GM12878 (cell line): Measurements from ENCODE around the gene KLK8. TPM values are rescaled to one million over a fixed set of nuclear protein-coding genes. Genes with fewer than 3 reads are reported as not detected.

Source experiments
- ATAC-seq: fragments of 200-7000 bp; cut with Tn5 transposase; 3 replicates; pipeline ENCODE4 v1.9.1; 2020; ENCODE audit warnings: mild to moderate bottlenecking, moderate library complexity
- BruUV-seq: library from RNA; stranded (reverse); fragments of 400-500 nt; replicated peaks from 2 replicates; lab custom pipeline; 2021; lab: Mats Ljungman, UMichigan
- CTCF ChIA-PET: fragments of 300-600 bp; sonication (Branson Sonifier 250); formaldehyde crosslinking; extraction: SDS; loops from one replicate; lab custom pipeline; 2021; ENCODE audit warnings: inconsistent platforms; lab: Yijun Ruan, JAX
- POLR2A ChIA-PET: fragments of 350-600 bp; formaldehyde crosslinking; extraction: SDS; loops from one replicate; lab custom pipeline; 2021; ENCODE audit warnings: inconsistent platforms; lab: Charles Lee
- RAD21 ChIA-PET: fragments of 300-600 bp; sonication (Branson Sonifier 250); formaldehyde crosslinking; loops from one replicate; lab custom pipeline; 2023; ENCODE audit warnings: antibody characterized with exemption; ENCODE audit not compliant: unreplicated experiment; lab: Charles Lee
- SMC1A ChIA-PET: fragments of 300-600 bp; sonication (Branson Sonifier 250); formaldehyde crosslinking; loops from one replicate; lab custom pipeline; 2023; ENCODE audit not compliant: unreplicated experiment, uncharacterized antibody; lab: Charles Lee
- DNase-seq: peaks from one replicate; pipeline ENCODE4 v3.0.0-alpha.2; 2011; ENCODE audit warnings: low read depth, low spot score
- FAIRE-seq: peaks from 3 replicates; lab custom pipeline; 2011; peaks lifted over from hg19 to GRCh38; lab: Jason Lieb, UNC
- H2AFZ ChIP-seq: 2 replicates; pipeline ENCODE4 v1.6.0; 2011; ENCODE audit warnings: low read depth, low read length, control low read depth; ENCODE audit not compliant: control insufficient read depth
- H3K27ac ChIP-seq: 2 replicates; pipeline ENCODE4 v1.5.1; 2011; ENCODE audit warnings: control low read depth; ENCODE audit not compliant: control insufficient read depth, insufficient read depth
- H3K27me3 ChIP-seq, 2 experiments: replicated peaks in 1 of 2; 2 replicates each; pipeline versions ENCODE4 v1.6.0 to v1.6.1; 2011; ENCODE audit warnings: low read length in 1 of 2; ENCODE audit not compliant: control insufficient read depth in 2 of 2, insufficient read depth in 2 of 2
- H3K36me3 ChIP-seq, 2 experiments: 2 replicates each; pipeline ENCODE4 v1.5.1; 2011; ENCODE audit warnings: low read length in 1 of 2; ENCODE audit not compliant: control insufficient read depth in 2 of 2, insufficient read depth in 2 of 2
- H3K4me1 ChIP-seq: 2 replicates; pipeline ENCODE4 v1.6.1; 2011; ENCODE audit warnings: mild to moderate bottlenecking, low read length, moderate library complexity, mixed read lengths; ENCODE audit not compliant: control insufficient read depth, insufficient read depth
- H3K4me2 ChIP-seq: 2 replicates; pipeline ENCODE4 v1.6.0; 2011; ENCODE audit warnings: control low read depth; ENCODE audit not compliant: control insufficient read depth, insufficient read depth
- H3K4me3 ChIP-seq: fragments of 200-600 bp; sonication (generic); 2 replicates; pipeline ENCODE4 v1.5.1; 2016
- H3K79me2 ChIP-seq: 2 replicates; pipeline ENCODE4 v1.6.0; 2011; ENCODE audit warnings: low read length; ENCODE audit not compliant: control insufficient read depth, insufficient read depth
- H3K9ac ChIP-seq: 2 replicates; pipeline ENCODE4 v1.8.0; 2011; ENCODE audit warnings: low read length, control low read depth, mixed read lengths; ENCODE audit not compliant: control insufficient read depth, insufficient read depth
- H3K9me3 ChIP-seq: replicated peaks from 3 replicates; pipeline ENCODE4 v1.5.1; 2011; ENCODE audit warnings: mild to moderate bottlenecking, low read length; ENCODE audit not compliant: control insufficient read depth, insufficient read depth
- H4K20me1 ChIP-seq: 2 replicates; pipeline ENCODE4 v1.6.0; 2011; ENCODE audit not compliant: control insufficient read depth, insufficient read depth
- ATF3 ChIP-seq: IDR thresholded peaks from 2 replicates; pipeline ENCODE4 v1.6.1; 2011; ENCODE audit warnings: low read depth, mild to moderate bottlenecking, low read length, moderate library complexity, borderline replicate concordance; ENCODE audit errors: extremely low read depth
- CREM ChIP-seq: IDR thresholded peaks from 2 replicates; pipeline ENCODE4 v1.6.1; 2014; ENCODE audit warnings: antibody characterized with exemption, low read depth
- E2F4 ChIP-seq: IDR thresholded peaks from 2 replicates; pipeline ENCODE4 v1.6.1; 2012; ENCODE audit warnings: low read depth, low read length, improper control_type of control experiment
- NFYA ChIP-seq: IDR thresholded peaks from 2 replicates; pipeline ENCODE4 v1.6.1; 2011; ENCODE audit warnings: low read depth, mild to moderate bottlenecking, low read length, improper control_type of control experiment, borderline replicate concordance
- PKNOX1 ChIP-seq: fragments of 450-650 bp; IDR thresholded peaks from 2 replicates; pipeline ENCODE4 v1.6.1; 2016; ENCODE audit warnings: mild to moderate bottlenecking
- POLR2AphosphoS2 ChIP-seq: IDR thresholded peaks from 2 replicates; pipeline ENCODE4 v1.6.1; 2011; ENCODE audit warnings: low read depth, mild to moderate bottlenecking, low read length, improper control_type of control experiment, moderate library complexity
- POLR2AphosphoS5 ChIP-seq: IDR thresholded peaks from 2 replicates; pipeline ENCODE4 v1.6.1; 2011; ENCODE audit warnings: mild to moderate bottlenecking, low read length, inconsistent platforms
- SIX5 ChIP-seq: IDR thresholded peaks from 2 replicates; pipeline ENCODE4 v1.6.1; 2011; ENCODE audit warnings: mild to moderate bottlenecking, low read depth, low read length, moderate library complexity; ENCODE audit not compliant: severe bottlenecking
- SPI1 ChIP-seq: IDR thresholded peaks from 2 replicates; pipeline ENCODE4 v1.6.1; 2011; ENCODE audit warnings: low read depth, mild to moderate bottlenecking, low read length, moderate library complexity, borderline replicate concordance; ENCODE audit not compliant: insufficient read depth
- SRF ChIP-seq, 2 experiments: IDR thresholded peaks; 2 replicates each; pipeline ENCODE4 v1.6.1; 2011; ENCODE audit warnings: low read depth in 2 of 2, low read length in 2 of 2, mild to moderate bottlenecking in 1 of 2, moderate library complexity in 1 of 2
- STAT3 ChIP-seq: IDR thresholded peaks from 2 replicates; pipeline ENCODE4 v1.6.1; 2011; ENCODE audit warnings: low read depth, low read length, improper control_type of control experiment
- SUPT20H ChIP-seq: IDR thresholded peaks from 2 replicates; pipeline ENCODE4 v1.6.1; 2011; ENCODE audit warnings: low read depth, mild to moderate bottlenecking, low read length, moderate library complexity, borderline replicate concordance; ENCODE audit not compliant: control insufficient read depth
- TCF12 ChIP-seq: IDR thresholded peaks from 2 replicates; pipeline ENCODE4 v1.6.1; 2011; ENCODE audit warnings: low read depth, mild to moderate bottlenecking, low read length
- YY1 ChIP-seq: IDR thresholded peaks from 2 replicates; pipeline ENCODE4 v1.6.1; 2011; ENCODE audit warnings: low read depth, mild to moderate bottlenecking, low read length
- ZBED1 ChIP-seq: IDR thresholded peaks from 2 replicates; pipeline ENCODE4 v1.6.1; 2016; ENCODE audit warnings: borderline replicate concordance
- ZBTB4 ChIP-seq: fragments of 450-650 bp; formaldehyde crosslinking; IDR thresholded peaks from 2 replicates; pipeline ENCODE4 v1.4.0; 2022; ENCODE audit warnings: mild to moderate bottlenecking, moderate library complexity
- ZNF384 ChIP-seq: IDR thresholded peaks from 2 replicates; pipeline ENCODE4 v1.6.1; 2012; ENCODE audit warnings: low read depth, mild to moderate bottlenecking, low read length, improper control_type of control experiment, borderline replicate concordance
- ZZZ3 ChIP-seq: IDR thresholded peaks from 2 replicates; pipeline ENCODE4 v1.6.1; 2011; ENCODE audit warnings: low read depth; ENCODE audit not compliant: control insufficient read depth, insufficient read length
- WGBS: methylation state at CpG from one replicate; pipeline ENCODE4 v1.1.6; 2016; ENCODE audit warnings: low lambda C conversion rate; ENCODE audit not compliant: insufficient replicate concordance, insufficient coverage; ENCODE audit errors: missing lambda C conversion rate; 5-methylcytosine and 5-hydroxymethylcytosine counted together
- in situ Hi-C: fragments of 300-500 bp; cut with MboI; formaldehyde crosslinking; loops from 9 replicates; pipeline ENCODE4 v1.14.3; 2018; ENCODE audit warnings: mixed read lengths
- intact Hi-C: fragments of 100-400 bp; cut with micrococcal nuclease; formaldehyde crosslinking; loops from one replicate; pipeline ENCODE4 v1.14.2; 2022; ENCODE audit not compliant: unreplicated experiment
- polyA plus RNA-seq, 11 experiments: library from polyadenylated mRNA; depleted of rRNA in 4 of 11; unstranded in 6 of 11; stranded (reverse) in 5 of 11; fragments of >200 nt; fragmentation: Nextera tagmentation in 4 of 11; fragmentation: Illumina TruSeq in 1 of 11; extraction: Ambion mirVana in 4 of 11; extraction: Trizol in 1 of 11; gene quantifications; 1 replicate in 1 of 11; 2 replicates in 10 of 11; pipeline versions ENCODE4 v1.2.1 to v1.2.3, GENCODE V29; 2011 to 2016; ENCODE audit warnings: inconsistent platforms in 2 of 11, missing spikeins in 2 of 11, low read depth in 1 of 11
- total RNA-seq, 4 experiments: library from RNA; depleted of rRNA in 3 of 4; stranded (reverse); fragments of >200 nt in 3 of 4; fragmentation: Illumina TruSeq in 1 of 4; extraction: Trizol in 1 of 4; gene quantifications; 2 replicates each; pipeline versions ENCODE4 v1.2.1 to v1.2.3, GENCODE V29; 2013 to 2021

Gene KLK8
- total and polyA plus RNA-seq, 10 of the 15 experiments (the other 5 are each of a cell fraction or from before 2014, with no cell fraction given) = not detected

GRCh38 chr19:50979758-50980157, 21.6 kb downstream of the KLK8 start:
- intact Hi-C loops = no loop called here
- BruUV-seq = no TSS peak
- in situ Hi-C loops = no loop called here
- DNase-seq (no peak), FAIRE-seq (no peak), ATAC-seq (no peak)
- no peak overlapping the region for H3K27ac ChIP-seq
- no peak overlapping the region for H3K4me3 ChIP-seq
- CTCF ChIA-PET = interaction anchor here (1.0 kb wide), 1 partner anchor 42 kb away, joined by 3 read pairs; no protein-coding TSS in a partner anchor
- H3K4me2 ChIP-seq = no peak overlapping the region
- no peaks in the 10 kb centered on the region for H3K79me2 ChIP-seq
- WGBS = 16% methylated on average over 7 of the region's 8 CpGs
- POLR2A ChIA-PET = no interaction called here
- RAD21 ChIA-PET = no interaction called here
- SMC1A ChIA-PET = no interaction called here
- no peak overlapping the region for H3K9ac ChIP-seq
- H2AFZ ChIP-seq = no peak overlapping the region
- no peaks in the 10 kb centered on the region for H3K36me3 ChIP-seq
- no peaks in the 10 kb centered on the region for H3K9me3 ChIP-seq
- H4K20me1 ChIP-seq = no peaks in the 10 kb centered on the region
- H3K4me1 ChIP-seq = no peaks in the 10 kb centered on the region
- no peaks in the 10 kb centered on the region; a peak in 1 of 4 replicates for H3K27me3 ChIP-seq
- no peak for TF ChIP-seq ZZZ3
- no peak for TF ChIP-seq ZNF384
- TF ChIP-seq YY1 = no peak
- no peak for TF ChIP-seq ZBED1
- no peak for TF ChIP-seq TCF12
- TF ChIP-seq CREM = no peak
- no peak for TF ChIP-seq POLR2AphosphoS2
- TF ChIP-seq ZBTB4 = no peak
- no peak for TF ChIP-seq STAT3
- no peak for TF ChIP-seq NFYA
- TF ChIP-seq SIX5 = no peak
- no peak for TF ChIP-seq ATF3
- no peak for TF ChIP-seq SRF (IDR thresholded peaks at IDR 0.05; ENCODE audit: low read depth in 2 of 2, low read length in 2 of 2)
- no peak for TF ChIP-seq SUPT20H
- no peak for TF ChIP-seq SPI1
- no peak for TF ChIP-seq POLR2AphosphoS5
- TF ChIP-seq E2F4 = no peak
- no peak for TF ChIP-seq PKNOX1
